Tibial nerve (tissue), 4 donors: Measurements from ENCODE around the gene HAUS8. TPM values are rescaled to one million over a fixed set of nuclear protein-coding genes. Genes with fewer than 3 reads are reported as not detected.

ENCODE experiments used
- DNase-seq, 2 donors: peaks; one replicate each; pipeline ENCODE4 v3.0.0-alpha.2; 2019; ENCODE audit warnings: low spot score in 2 of 2
- H3K27ac ChIP-seq, 4 donors: fragments of 200-600 bp; sonication (generic) in 3 of 4; one replicate each; pipeline ENCODE4 v1.5.1; 2017 to 2019; ENCODE audit warnings: mild to moderate bottlenecking in 1 of 4
- H3K27me3 ChIP-seq, 2 donors: fragments of 200-600 bp; sonication (generic) in 1 of 2; one replicate each; pipeline versions ENCODE4 v1.5.1 to v1.6.0; 2017 to 2019
- H3K36me3 ChIP-seq, 3 donors: fragments of 200-600 bp; sonication (generic); one replicate each; pipeline ENCODE4 v1.5.1; 2018 to 2019
- H3K4me1 ChIP-seq, 4 donors: fragments of 200-600 bp; sonication (generic) in 3 of 4; one replicate each; pipeline ENCODE4 v1.5.1; 2017 to 2019
- H3K4me3 ChIP-seq, 4 donors: fragments of 200-600 bp; sonication (generic) in 3 of 4; one replicate each; pipeline ENCODE4 v1.5.1; 2017 to 2019; ENCODE audit warnings: mild to moderate bottlenecking in 1 of 4, moderate library complexity in 1 of 4
- H3K9me3 ChIP-seq, 4 donors: fragments of 200-600 bp; sonication (generic) in 3 of 4; one replicate each; pipeline ENCODE4 v1.5.1; 2017 to 2019
- CTCF ChIP-seq, 5 experiments: fragments of 200-600 bp in 3 of 5; fragments of 450-650 bp in 2 of 5; sonication (generic) in 3 of 5; IDR thresholded peaks; one replicate each; pipeline ENCODE4 v1.5.1; 2016 to 2019; ENCODE audit warnings: antibody characterized with exemption in 5 of 5, mild to moderate bottlenecking in 3 of 5, moderate library complexity in 2 of 5
- EP300 ChIP-seq, 2 donors: sonication (generic); formaldehyde crosslinking; IDR thresholded peaks; one replicate each; pipeline ENCODE4 v1.6.1; 2017; ENCODE audit warnings: antibody characterized with exemption in 2 of 2, mild to moderate bottlenecking in 1 of 2
- POLR2A ChIP-seq, 2 donors: fragments of 450-650 bp; IDR thresholded peaks; one replicate each; pipeline ENCODE4 v1.6.1; 2017; ENCODE audit warnings: antibody characterized with exemption in 2 of 2, mild to moderate bottlenecking in 2 of 2, moderate library complexity in 2 of 2
- WGBS, 2 donors: methylation state at CpG; one replicate each; pipeline ENCODE4 v1.1.5; 2018; 5-methylcytosine and 5-hydroxymethylcytosine counted together
- total RNA-seq, 4 donors: library from RNA; depleted of rRNA; stranded (reverse); fragments of >200 nt; gene quantifications; one replicate each; pipeline ENCODE4 v1.1.0, GENCODE V29; 2016

The HAUS8 gene
- total RNA-seq, 4 donors from 2014 or later: 2.6 to 11.6 (median 4.3) TPM

DNA sequence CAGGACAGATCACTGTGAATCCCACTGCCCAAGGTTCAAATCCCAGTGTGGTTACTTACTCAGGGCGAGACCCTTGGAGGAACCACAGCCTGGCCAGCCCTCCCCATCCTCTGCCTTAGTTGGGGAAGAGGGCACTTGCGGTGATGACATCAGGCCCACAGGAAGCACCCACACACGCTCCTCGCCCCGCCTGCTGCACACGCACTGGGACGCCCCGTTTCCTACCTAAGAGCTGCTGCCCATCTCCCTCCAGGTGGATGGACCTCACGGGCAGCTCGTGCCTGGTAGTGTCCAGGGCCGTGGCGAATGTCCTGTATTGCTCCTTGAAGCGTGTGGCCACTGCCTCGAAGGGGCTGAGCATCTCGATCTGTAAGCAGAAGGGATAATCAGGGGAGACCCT lies 19.6 kb downstream of the HAUS8 start:
- Histone ChIP-seq H3K4me3 (no peak overlapping the region), H3K36me3 (peaks cover 0 to 92% (median 15%) of the 10 kb centered on the region in 3 donors), H3K4me1 (no peaks in the 10 kb centered on the region), H3K9me3 (peaks cover 0 to 27% (median 2%) of the 10 kb centered on the region in 4 donors), H3K27ac (no peak overlapping the region), H3K27me3 (no peaks in the 10 kb centered on the region)
- TF ChIP-seq POLR2A (IDR thresholded peaks at IDR 0.05) (no peak), EP300 (IDR thresholded peaks at IDR 0.05) (no peak), CTCF (IDR thresholded peaks at IDR 0.05) (no peak)
- WGBS, 2 donors: 92 to 96% methylated on average over 12 to 15 of the region's 15 CpGs
- DNase-seq: no peak

DNA sequence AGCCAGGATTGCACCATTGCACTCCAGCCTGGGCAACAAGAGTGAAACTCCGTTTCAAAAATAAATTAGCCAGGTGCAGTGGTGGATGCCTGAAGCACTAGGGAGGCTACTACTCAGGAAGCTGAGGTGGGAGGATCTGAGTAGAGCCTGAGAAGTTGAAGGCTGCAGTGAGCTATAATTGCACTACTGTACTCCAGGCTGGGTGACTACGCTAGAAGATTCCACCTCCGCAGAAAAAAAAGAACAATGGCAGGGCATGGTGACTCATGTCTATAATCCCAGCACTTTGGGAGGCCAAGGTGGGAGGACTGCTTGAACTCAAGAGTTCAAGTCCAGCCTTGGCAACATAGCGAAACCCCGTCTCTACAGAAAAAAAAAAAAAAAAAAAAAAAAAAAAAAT lies 20.5 kb downstream of the HAUS8 start:
- TF ChIP-seq POLR2A (IDR thresholded peaks at IDR 0.05) (no peak), CTCF (IDR thresholded peaks at IDR 0.05) (no peak), EP300 (IDR thresholded peaks at IDR 0.05) (no peak)
- Histone ChIP-seq H3K9me3 (peaks cover 0 to 25% (median 2%) of the 10 kb centered on the region in 4 donors), H3K4me1 (no peaks in the 10 kb centered on the region), H3K27ac (no peak overlapping the region), H3K27me3 (no peaks in the 10 kb centered on the region), H3K4me3 (no peak overlapping the region), H3K36me3 (peaks cover 0 to 94% (median 15%) of the 10 kb centered on the region in 3 donors)
- 73 to 93% methylated on average over 5 of the region's 5 CpGs for WGBS, 2 donors
- no peak for DNase-seq

GRCh38 chr19:17052439-17052838 lies 22.8 kb downstream of the HAUS8 start:
- H3K36me3 ChIP-seq: peaks cover 0 to 84% (median 0%) of the 10 kb centered on the region in 3 donors

DNA sequence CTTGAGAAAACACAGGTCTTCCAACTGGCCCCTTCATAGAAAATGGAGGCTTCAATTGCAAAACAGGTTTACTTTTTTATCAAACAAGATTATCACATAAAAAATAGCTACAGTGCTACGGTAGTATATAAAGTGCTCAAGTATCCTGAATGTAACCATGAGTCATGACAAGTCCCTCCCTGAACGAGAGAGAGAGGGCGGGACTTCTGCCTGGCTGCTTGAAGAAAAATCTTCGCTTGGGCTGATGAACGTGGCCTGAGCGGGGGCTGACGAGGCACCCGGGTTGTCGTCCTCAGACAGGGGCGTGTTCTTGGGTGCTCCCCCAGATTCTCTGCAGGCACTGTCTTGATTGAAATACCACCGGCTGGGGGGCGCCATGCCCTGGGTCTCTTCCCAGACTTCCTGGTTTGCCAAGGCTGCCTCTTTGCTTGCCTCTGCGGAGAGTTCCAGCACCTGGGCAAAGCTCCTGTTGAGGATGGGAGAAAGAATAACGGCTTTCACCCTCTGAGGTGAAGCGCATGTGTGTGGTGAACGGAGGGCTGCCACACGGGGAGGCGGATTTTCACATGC lies 25.5 kb downstream of the HAUS8 start:
- no peaks in the 10 kb centered on the region for H3K27me3 ChIP-seq
- no peak overlapping the region for H3K27ac ChIP-seq
- no peaks in the 10 kb centered on the region for H3K4me1 ChIP-seq
- no peak overlapping the region for H3K4me3 ChIP-seq
- 80 to 83% methylated on average over 16 to 18 of the region's 18 CpGs for WGBS, 2 donors
- TF ChIP-seq CTCF (IDR thresholded peaks at IDR 0.05): no peak
- no peak for TF ChIP-seq POLR2A (IDR thresholded peaks at IDR 0.05)
- no peak for TF ChIP-seq EP300 (IDR thresholded peaks at IDR 0.05)
- DNase-seq: no peak
- H3K36me3 ChIP-seq: peaks cover 0 to 64% (median 0%) of the 10 kb centered on the region in 3 donors
- no peaks in the 10 kb centered on the region for H3K9me3 ChIP-seq

More at GRCh38 chr19:17052439-17052838, 22.8 kb downstream of the HAUS8 start:
- Histone ChIP-seq H3K4me1 (no peaks in the 10 kb centered on the region), H3K4me3 (no peak overlapping the region), H3K9me3 (peaks cover 0 to 1% (median 0%) of the 10 kb centered on the region in 4 donors), H3K27ac (no peak overlapping the region), H3K27me3 (no peaks in the 10 kb centered on the region)
- TF ChIP-seq EP300 (IDR thresholded peaks at IDR 0.05) (no peak), POLR2A (IDR thresholded peaks at IDR 0.05) (no peak), CTCF (IDR thresholded peaks at IDR 0.05) (peak; percentile 29 to 60 (median 38))
- WGBS, 2 donors: 56 to 57% methylated on average over 8 of the region's 8 CpGs
- peak in 1 of 2 donors; percentile 68 for DNase-seq

- no peak for DNase-seq
- H3K4me1 ChIP-seq: no peaks in the 10 kb centered on the region
- H3K27me3 ChIP-seq: no peaks in the 10 kb centered on the region
- H3K9me3 ChIP-seq: no peaks in the 10 kb centered on the region
- no peak overlapping the region for H3K4me3 ChIP-seq
- peaks cover 0 to 56% (median 0%) of the 10 kb centered on the region in 3 donors for H3K36me3 ChIP-seq
- H3K27ac ChIP-seq: no peak overlapping the region
- TF ChIP-seq POLR2A (IDR thresholded peaks at IDR 0.05) (no peak), CTCF (IDR thresholded peaks at IDR 0.05) (no peak), EP300 (IDR thresholded peaks at IDR 0.05) (no peak)
- 81 to 87% methylated on average over 13 to 16 of the region's 16 CpGs for WGBS, 2 donors
Observed at GRCh38 chr19:17048885-17049453, 26.3 kb downstream of the HAUS8 start.
